Hematopoietic multipotent progenitor cell (in vitro differentiated cells): ENCODE measurements around the gene MRPS16. TPM values are rescaled to one million over a fixed set of nuclear protein-coding genes. Genes with fewer than 3 reads are reported as not detected.

Source experiments
- DNase-seq, 3 donors: peaks; one replicate each; pipeline ENCODE4 v3.0.0-alpha.2; 2011 to 2015; ENCODE audit warnings: low read depth in 2 of 3, low spot score in 2 of 3
- total RNA-seq: library from RNA; depleted of rRNA; stranded (reverse); fragments of >200 nt; gene quantifications from one replicate; pipeline ENCODE4 v1.2.3, GENCODE V29; 2012

The MRPS16 gene
- total RNA-seq, 1 donor = 58.2 TPM

- DNase-seq = peak in 2 of 3 donors; percentile 66 to 78
These were observed 7.5 kb downstream of the MRPS16 start for GRCh38 chr10:73244866-73245477.

- no peak for DNase-seq
These were observed 12.5 kb downstream of the MRPS16 start for GRCh38 chr10:73239908-73240307.

- DNase-seq = no peak
These were observed 13.4 kb downstream of the MRPS16 start for GRCh38 chr10:73238990-73239566.

GRCh38 chr10:73234695-73235094 is 17.7 kb downstream of the MRPS16 start:
- DNase-seq = no peak

GRCh38 chr10:73233883-73234282 is 18.6 kb downstream of the MRPS16 start:
- DNase-seq = no peak

- DNase-seq = peak in 2 of 3 donors; percentile 36 to 45
These were observed 19.6 kb downstream of the MRPS16 start for GRCh38 chr10:73232887-73233286.

- DNase-seq = peak in 1 of 3 donors; percentile 47
These were observed 22.9 kb downstream of the MRPS16 start for GRCh38 chr10:73229567-73229966.

- DNase-seq = no peak
These were observed 24.2 kb downstream of the MRPS16 start for GRCh38 chr10:73228247-73228646.

- no peak for DNase-seq
These were observed 25.8 kb downstream of the MRPS16 start for GRCh38 chr10:73226663-73227062.

- DNase-seq = no peak
These were observed 26.9 kb downstream of the MRPS16 start for GRCh38 chr10:73225518-73225917.

- no peak for DNase-seq
These were observed 31.5 kb downstream of the MRPS16 start for GRCh38 chr10:73220989-73221388.

- no peak for DNase-seq
These were observed 33.1 kb downstream of the MRPS16 start for GRCh38 chr10:73219384-73219783.

- DNase-seq = peak in 2 of 3 donors; percentile 14 to 50
These were observed 33.8 kb downstream of the MRPS16 start for GRCh38 chr10:73218431-73219191.

GRCh38 chr10:73217628-73218027 is 34.8 kb downstream of the MRPS16 start:
- no peak for DNase-seq

- no peak for DNase-seq
These were observed 36.7 kb downstream of the MRPS16 start for GRCh38 chr10:73215749-73216148.

- DNase-seq = no peak
These were observed 41.2 kb downstream of the MRPS16 start for GRCh38 chr10:73211106-73211811.

GRCh38 chr10:73210395-73211105 is 41.9 kb downstream of the MRPS16 start:
- DNase-seq = no peak

- DNase-seq = no peak
These were observed 42.7 kb downstream of the MRPS16 start for GRCh38 chr10:73209705-73210104.

GRCh38 chr10:73207883-73208282 is 44.6 kb downstream of the MRPS16 start:
- DNase-seq = no peak

- no peak for DNase-seq
These were observed 46.1 kb downstream of the MRPS16 start for GRCh38 chr10:73206385-73206784.

GRCh38 chr10:73205890-73206289 is 46.6 kb downstream of the MRPS16 start:
- no peak for DNase-seq
